NCI-H1930 (cell line): ENCODE measurements around the gene GARNL3.
A peak's percentile ranks its signal among the peaks of the same experiment; 100 is the strongest.

ENCODE experiments used
- DNase-seq, 2 experiments: peaks; one replicate each; lab custom pipeline; 2025; lab: John Stamatoyannopoulos, UW

GARNL3 gene, protein sequence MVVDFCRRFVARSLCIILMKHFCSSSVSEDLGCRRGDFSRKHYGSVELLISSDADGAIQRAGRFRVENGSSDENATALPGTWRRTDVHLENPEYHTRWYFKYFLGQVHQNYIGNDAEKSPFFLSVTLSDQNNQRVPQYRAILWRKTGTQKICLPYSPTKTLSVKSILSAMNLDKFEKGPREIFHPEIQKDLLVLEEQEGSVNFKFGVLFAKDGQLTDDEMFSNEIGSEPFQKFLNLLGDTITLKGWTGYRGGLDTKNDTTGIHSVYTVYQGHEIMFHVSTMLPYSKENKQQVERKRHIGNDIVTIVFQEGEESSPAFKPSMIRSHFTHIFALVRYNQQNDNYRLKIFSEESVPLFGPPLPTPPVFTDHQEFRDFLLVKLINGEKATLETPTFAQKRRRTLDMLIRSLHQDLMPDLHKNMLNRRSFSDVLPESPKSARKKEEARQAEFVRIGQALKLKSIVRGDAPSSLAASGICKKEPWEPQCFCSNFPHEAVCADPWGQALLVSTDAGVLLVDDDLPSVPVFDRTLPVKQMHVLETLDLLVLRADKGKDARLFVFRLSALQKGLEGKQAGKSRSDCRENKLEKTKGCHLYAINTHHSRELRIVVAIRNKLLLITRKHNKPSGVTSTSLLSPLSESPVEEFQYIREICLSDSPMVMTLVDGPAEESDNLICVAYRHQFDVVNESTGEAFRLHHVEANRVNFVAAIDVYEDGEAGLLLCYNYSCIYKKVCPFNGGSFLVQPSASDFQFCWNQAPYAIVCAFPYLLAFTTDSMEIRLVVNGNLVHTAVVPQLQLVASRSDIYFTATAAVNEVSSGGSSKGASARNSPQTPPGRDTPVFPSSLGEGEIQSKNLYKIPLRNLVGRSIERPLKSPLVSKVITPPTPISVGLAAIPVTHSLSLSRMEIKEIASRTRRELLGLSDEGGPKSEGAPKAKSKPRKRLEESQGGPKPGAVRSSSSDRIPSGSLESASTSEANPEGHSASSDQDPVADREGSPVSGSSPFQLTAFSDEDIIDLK

GRCh38 chr9:127264462-127265219 lies at the start of gene GARNL3:
GARNL3 (plus strand) TSS chr9:127264774; CDS start chr9:127264878, 104 bp downstream.
- DNase-seq = no peak

GRCh38 chr9:127215268-127216209 lies 49.0 kb upstream of the GARNL3 start:
- no peak for DNase-seq

- DNase-seq = no peak
Observed at GRCh38 chr9:127216210-127216887, 48.2 kb upstream of the GARNL3 start.

DNA sequence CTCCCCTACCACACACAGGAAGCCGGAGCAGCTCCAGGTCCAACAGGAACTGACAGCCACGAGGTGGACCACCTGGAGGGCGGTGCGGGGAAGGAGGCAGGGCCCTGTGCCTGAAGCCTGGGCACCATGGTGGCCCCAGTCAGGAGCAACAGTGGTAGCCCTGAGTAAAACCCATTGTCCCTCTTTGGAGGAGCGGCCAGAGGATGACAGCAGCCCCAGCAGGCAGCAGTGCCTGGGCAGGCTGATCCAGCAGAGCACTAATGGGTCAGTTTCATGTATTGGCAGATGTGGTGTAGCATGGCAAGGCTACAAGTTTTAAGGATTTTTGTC lies 47.7 kb upstream of the GARNL3 start:
- DNase-seq = no peak

DNA sequence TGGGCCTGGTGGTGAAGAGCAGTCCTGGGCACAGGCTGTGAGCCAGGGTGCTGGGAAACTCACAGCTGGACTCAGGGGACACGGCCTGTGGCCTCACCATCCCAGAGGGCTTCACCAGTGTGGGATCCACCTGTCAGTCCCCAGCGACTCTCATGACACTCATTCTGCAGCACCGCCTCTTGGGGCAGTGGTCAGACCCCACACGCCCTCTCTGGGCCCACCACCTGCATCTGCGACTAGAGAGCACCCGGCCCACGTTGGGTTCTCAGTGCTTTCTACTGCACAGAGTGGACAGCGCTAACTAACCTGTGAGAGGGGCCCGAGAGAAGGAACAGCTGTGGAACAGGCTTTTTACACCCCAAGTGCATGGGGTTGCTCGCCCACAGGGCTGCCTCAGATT lies 45.8 kb upstream of the GARNL3 start:
- no peak for DNase-seq

DNA sequence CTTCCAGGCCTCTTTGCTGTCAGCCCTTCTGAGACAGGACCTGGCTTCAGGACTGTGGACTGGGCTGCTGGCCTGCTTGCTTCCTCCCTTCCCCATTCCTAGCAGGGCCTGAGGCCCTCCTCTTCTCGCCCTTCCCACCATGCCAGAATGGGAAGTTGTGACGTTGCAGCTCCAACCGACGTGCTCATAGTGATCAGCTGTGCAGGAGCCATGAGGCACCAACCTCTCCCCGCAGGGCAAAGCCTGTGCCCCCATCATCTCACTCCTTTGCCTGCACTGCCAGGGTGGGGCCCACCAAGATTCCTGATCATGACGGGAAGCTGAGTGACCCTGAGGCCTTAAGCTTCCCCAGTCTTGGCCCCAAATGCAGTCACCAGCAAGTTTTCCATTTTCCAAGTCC lies 45.1 kb upstream of the GARNL3 start:
- no peak for DNase-seq

DNA sequence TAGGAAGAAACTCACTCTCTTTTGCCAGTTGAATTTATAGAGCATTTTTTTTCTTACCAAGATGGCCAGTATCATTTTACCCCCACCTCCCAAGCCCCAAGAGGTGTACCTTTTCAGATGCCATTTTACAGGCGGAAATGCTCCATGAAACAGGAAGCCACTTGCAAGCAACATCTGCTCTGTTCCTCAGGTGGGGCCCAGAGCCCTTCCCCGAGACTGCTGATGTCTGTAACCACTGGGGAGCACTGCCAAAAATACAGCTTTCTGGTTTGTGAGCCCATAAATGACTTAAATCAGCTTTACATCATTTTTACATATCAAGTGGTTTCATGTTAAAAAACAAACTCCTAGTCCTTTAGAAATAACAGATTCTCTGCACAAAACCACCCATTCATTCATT lies 42.9 kb upstream of the GARNL3 start:
- DNase-seq = no peak

GRCh38 chr9:127222388-127223095 lies 42.0 kb upstream of the GARNL3 start:
- no peak for DNase-seq

DNA sequence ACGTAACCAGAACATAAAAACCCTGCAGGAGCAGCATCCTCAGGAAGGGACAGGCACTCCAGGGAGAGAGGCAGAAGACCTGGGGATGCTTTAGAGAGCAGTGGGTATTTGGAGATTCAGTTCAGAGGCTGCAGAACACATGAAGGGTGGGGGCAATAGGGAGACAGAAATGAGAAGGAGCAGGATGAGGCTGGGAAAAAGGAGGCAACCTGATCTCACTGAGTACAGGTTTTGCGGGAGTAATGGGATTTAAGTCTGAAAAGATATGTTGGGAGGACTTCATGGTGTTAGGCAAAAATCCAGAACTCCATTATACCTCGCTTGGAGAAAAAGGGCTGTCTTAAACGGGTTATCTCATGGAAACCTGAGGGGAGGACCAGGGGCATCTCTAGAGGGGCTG lies 41.3 kb upstream of the GARNL3 start:
- no peak for DNase-seq

DNA sequence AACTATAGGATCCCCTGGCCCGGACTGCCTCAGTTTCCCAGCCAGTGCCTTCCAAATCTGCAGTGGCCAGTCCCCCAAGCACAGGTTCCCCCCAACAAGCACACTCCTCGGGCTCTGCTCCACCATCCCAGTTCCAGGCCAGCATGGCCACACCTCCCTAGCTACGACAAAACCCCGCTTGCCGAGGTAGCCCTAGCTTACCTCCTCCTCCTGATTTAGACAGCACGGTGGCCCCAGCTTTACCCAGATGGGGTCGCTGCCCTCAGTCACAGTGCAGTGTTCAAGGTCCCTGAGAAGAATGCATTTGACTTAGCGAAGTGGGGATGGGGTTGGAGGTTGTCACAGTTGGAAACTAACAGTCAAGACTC lies 40.8 kb upstream of the GARNL3 start:
- no peak for DNase-seq

DNA sequence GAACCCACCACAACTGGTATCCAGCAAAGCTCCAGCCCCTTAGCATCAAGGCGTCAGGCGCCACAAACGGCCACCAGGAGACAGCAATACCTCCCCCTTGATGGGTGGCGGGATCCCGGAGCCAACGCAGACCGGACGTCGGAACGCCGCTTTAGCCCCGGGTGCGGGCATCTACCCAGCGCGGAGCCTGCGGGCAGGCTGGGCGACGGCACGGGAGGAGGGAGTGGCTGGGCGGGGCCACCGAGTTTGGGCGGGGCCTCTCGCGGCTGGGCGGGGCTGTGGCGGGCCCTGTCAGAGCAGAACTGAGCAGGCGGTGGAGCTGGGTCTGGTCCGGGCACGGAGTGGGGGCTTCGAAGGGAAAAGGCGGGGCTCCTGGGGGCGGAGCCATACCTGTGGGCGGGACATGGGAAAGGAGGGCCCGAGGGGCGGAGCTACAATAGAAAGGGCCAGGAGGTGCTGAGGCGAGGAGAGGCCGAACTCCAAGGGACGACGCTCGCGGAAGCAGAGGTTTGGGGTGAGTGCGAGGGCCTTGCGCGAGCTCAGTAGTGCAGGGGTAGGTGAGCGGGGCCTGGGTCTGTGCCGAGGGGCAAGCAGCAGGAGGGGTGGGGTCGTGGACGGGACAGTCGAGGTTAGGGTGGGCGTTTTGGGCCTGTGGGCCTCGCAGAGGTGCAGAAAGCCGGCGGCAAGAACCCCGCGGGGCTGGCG lies 40.2 kb upstream of the GARNL3 start:
- DNase-seq = peak; percentile 61 to 79

DNA sequence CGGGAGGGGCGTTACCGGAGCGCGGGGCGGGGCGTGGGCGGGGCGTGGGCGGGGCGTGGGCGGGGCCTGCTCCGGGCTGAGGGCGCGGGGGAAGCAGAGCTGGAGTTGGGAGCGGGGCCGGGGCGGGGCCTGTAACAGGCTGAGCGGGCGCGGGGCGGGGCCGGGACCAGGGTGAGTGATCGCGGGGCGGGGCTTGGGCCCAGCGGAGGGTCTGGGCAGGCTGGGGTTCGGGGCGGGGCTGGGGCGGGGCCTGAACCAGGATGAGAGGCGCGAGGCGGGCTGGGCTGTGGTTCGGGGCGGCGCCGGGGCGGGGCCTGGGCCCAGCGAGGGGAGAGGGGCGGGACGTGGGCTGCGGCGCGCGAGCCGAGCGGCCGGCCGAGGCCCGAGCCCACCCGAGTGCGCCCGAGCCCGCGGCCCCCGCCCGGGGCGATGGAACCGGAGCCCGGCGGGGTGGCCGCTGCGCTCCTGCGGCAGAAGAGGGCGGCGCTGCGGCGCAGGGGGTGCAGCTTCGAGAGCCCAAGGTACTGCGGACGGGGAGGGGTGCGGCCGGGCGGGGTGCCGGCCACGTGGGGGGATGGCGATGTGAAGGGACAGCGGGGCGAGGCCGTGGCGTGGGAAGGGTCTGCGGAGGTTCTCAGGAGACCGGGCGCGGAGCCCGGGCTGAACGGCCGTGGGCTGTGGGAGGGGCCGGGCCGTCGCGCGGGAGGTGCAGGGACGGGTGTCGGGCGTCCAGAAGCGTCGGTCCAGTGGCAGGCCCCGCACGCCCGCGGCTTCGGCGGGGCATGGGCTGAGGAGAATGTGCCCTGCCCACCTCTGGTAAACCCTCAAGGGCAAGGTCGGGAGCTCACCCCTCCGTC lies 39.5 kb upstream of the GARNL3 start:
- peak; percentile 88 to 90 for DNase-seq

DNA sequence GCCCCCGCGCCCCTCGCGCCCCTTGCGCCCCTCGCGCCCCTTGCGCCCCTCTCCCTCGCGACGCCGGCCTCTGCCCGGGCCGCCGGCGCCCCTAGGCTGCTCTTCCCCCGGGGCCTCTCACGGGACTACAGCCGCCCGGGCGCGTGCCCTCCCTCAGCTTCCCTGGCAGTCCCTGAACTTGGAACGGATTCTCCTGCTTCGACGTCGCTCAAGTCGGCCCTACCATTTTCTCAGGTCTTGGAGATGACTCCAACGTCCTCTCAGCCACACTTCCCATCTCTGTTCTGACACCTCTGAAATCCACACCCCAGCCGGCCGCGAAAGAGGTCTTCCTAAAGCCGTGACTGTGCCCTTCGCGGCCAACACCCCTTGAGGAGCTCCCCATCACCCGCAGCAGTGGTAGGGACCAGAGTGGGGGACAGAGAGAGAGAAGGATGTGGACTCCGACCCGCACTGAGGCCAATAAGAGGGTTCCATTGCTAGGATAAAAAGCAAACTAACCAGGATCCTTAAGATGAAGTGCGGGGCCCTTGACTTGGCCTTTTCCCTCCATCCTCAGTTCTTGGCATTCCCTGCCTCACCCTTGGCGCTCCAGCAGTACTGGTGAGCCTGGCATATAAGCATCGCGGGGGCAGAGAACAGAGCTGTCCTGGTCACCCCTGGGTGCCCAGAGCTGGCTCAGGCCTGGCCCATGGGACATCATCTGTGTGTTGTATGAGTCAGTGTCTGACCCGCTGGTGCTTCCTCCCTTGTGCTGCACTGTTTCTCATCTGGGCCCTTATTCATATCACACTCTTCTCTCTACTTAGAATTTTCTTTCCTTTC lies 38.6 kb upstream of the GARNL3 start:
- no peak for DNase-seq

DNA sequence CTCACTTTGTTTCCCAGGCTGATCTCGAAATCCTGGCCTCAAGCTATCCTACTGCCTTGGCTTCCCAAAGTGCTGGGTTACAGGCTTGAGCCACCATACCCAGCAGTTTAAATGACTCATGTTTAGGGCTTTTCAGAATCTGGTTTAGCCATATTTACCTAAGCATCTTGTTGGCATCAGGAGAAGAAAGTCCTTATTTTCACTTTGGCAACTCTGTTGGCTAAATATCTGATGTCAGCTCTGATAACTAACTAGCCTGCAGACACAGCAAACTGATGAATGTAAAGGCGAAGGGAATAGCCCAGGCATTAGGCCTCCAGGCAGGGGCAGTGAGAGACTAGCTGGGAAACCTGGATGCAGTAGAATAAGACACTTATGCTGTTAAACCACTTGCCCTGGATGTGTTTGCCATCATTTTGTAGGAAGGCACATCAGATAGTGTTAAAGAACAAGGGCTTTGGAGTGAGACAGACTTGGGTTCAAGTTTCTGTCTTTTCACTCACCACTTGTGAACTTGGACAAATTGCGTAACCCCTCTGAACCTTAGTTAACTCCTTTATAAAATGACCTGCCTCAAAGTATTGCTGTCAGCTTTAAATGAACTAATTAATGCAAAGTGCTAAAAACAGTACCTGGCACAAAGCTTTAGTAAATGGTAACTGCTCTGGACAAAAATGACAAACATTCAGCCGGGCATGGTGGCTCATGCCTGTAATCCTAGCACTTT lies 34.7 kb upstream of the GARNL3 start:
- no peak for DNase-seq

GRCh38 chr9:127231666-127232065 lies 32.9 kb upstream of the GARNL3 start:
- DNase-seq = no peak

DNA sequence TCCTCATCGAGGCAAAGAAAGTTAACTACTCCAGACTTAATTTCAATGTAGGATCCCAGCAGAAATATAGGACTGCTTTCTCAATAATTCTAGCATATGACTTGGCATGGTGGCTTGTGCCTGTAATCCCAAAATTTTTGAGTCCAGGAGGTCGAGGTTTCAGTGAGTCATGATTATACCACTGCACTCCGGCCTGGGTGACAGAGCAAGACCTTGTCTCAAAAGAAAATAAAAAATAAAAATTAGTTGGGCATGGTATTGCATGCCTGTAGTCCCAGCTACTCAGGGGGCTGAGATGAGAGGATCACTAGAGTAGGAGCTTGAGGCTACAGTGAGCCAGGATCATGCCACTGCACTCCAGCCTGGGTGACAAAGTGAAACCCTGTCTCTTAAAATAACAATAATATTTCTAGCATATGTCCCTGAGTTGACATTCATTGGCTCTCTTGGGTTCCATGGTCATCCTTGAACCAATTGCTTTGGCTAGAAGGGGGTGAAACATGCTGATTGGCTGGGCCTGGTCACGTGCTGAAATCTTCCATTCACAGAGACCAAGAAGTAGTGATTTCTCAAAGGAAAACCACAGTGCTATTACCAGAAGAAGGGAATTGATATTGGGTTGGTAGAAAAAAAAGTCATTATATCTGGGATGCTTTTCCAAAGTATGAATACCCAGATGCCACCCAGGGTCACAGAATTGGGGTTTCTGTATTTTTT lies 31.6 kb upstream of the GARNL3 start:
- DNase-seq = no peak
